Nephron progenitor cell (in vitro differentiated cells): ENCODE measurements around the gene WDR4.
"Not testable (repeated sequence)": the region's sequence is repeated elsewhere in the genome, so short reads cannot be mapped to it uniquely, and the experiment has no call there.

Experiments used
- DNase-seq: peaks from one replicate; pipeline ENCODE4 v3.0.0; 2021
- H3K27ac Mint-ChIP-seq: 2 replicates; pipeline ENCODE4 v1.8.0; 2021; ENCODE audit warnings: mild to moderate bottlenecking, moderate library complexity, mixed read lengths
- H3K27me3 Mint-ChIP-seq: 2 replicates; pipeline ENCODE4 v1.8.0; 2021; ENCODE audit warnings: mild to moderate bottlenecking, low read depth, mixed read lengths; ENCODE audit not compliant: poor library complexity
- H3K36me3 Mint-ChIP-seq: 2 replicates; pipeline ENCODE4 v1.8.0; 2021; ENCODE audit warnings: low read depth, mixed read lengths
- H3K4me1 Mint-ChIP-seq: 2 replicates; pipeline ENCODE4 v1.8.0; 2021; ENCODE audit warnings: mixed read lengths
- H3K4me3 Mint-ChIP-seq: 2 replicates; pipeline ENCODE4 v1.8.0; 2021; ENCODE audit warnings: mild to moderate bottlenecking, moderate library complexity, mixed read lengths
- H3K9me3 Mint-ChIP-seq: 2 replicates; pipeline ENCODE4 v1.8.0; 2021; ENCODE audit warnings: mild to moderate bottlenecking, moderate library complexity, mixed read lengths
- TF ChIP-seq, protein P1 (sequence below): fragments of 200-600 bp; sonication (generic); IDR thresholded peaks from 2 replicates; pipeline ENCODE4 v1.5.0; 2021; ENCODE audit warnings: antibody characterized with exemption

Gene WDR4, protein sequence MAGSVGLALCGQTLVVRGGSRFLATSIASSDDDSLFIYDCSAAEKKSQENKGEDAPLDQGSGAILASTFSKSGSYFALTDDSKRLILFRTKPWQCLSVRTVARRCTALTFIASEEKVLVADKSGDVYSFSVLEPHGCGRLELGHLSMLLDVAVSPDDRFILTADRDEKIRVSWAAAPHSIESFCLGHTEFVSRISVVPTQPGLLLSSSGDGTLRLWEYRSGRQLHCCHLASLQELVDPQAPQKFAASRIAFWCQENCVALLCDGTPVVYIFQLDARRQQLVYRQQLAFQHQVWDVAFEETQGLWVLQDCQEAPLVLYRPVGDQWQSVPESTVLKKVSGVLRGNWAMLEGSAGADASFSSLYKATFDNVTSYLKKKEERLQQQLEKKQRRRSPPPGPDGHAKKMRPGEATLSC

DNA sequence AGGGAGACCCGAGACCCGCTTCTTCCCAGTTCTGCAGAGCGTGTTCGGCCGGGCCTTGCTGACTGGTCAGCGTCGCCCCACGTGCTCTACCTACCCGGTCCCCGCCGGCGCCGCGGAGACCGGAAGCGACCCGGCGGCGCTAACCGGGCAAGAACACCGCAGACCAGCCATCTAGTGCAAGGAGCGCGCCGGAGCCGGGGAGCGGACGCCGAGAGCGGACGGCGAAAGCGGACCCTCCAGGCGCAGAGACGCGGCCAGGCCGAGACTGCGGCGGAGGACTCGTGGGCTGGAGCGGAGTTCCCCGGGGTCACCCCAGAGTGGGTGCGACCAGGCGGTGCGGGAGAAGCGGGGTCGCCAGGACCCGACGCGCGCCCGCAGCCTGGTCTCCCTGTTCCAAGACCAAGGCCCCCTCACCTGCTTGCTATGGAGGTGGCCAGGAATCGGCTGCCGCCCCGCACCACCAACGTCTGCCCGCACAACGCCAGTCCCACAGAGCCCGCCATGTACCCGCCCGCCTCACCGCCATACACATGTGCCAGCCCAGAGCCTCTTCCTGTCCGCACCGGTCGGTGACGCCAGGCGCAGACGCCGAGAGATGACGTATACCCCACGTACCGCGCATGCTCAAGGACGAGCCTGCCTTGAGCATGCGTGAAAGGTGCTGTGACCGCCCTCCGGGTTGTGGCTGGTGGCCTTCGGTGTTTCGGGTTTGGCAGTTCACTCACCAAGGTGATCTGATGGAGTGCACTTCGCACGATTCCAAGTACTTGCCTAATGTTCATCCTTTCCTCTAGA lies at the start of gene WDR4:
Gene WDR4 (minus strand): TSS at position 547 of the 795 bp plus-strand sequence. CDS start 44 bp downstream, at position 503.
- Mint-ChIP-seq H3K27me3 (no peaks in the 10 kb centered on the region), H3K36me3 (peaks cover 35% of the 10 kb centered on the region), H3K27ac (peak within 1 kb of the TSS; percentile 99), H3K9me3 (peaks cover 6% of the 10 kb centered on the region), H3K4me3 (peak within 1 kb of the TSS; percentile 99), H3K4me1 (peaks cover 36% of the 10 kb centered on the region)
- DNase-seq: peak; percentile 98
- TF ChIP-seq, protein P1, sequence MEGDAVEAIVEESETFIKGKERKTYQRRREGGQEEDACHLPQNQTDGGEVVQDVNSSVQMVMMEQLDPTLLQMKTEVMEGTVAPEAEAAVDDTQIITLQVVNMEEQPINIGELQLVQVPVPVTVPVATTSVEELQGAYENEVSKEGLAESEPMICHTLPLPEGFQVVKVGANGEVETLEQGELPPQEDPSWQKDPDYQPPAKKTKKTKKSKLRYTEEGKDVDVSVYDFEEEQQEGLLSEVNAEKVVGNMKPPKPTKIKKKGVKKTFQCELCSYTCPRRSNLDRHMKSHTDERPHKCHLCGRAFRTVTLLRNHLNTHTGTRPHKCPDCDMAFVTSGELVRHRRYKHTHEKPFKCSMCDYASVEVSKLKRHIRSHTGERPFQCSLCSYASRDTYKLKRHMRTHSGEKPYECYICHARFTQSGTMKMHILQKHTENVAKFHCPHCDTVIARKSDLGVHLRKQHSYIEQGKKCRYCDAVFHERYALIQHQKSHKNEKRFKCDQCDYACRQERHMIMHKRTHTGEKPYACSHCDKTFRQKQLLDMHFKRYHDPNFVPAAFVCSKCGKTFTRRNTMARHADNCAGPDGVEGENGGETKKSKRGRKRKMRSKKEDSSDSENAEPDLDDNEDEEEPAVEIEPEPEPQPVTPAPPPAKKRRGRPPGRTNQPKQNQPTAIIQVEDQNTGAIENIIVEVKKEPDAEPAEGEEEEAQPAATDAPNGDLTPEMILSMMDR: no peak

DNA sequence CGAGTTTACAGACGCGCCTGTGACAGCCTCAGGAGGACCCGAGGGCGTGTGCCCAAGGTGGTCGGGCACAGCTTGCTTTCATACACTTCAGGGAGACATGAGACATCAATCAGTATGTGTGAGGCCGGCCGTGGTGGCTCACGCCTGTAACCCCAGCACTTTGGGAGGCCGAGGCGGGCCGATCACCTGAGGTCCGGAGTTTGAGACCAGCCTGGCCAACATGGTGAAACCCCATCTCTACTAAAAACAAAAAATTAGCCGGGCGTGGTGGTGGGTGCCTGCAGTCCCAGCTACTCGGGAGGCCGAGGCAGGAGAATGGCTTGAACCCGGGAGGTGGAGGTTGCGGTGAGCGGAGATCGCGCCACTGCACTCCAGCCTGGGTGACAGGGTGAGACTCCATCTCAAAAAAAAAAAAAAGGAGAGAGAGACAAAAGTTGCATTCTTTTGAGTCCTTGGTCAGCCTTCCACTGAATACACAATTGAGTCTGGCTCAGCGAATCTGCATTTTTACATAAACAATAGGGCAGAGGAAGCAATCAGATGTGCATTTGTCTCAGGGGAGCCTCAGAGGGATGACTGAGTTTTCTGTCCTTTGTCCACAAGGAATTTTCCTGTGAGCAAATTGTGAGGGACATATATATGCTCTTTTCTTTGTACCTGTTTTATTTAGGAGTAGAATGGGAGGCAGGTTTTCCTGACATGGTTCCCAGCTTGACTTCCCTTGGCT lies 48.3 kb upstream of the WDR4 start:
- not testable (repeated sequence) for H3K4me3 Mint-ChIP-seq, H3K27me3 Mint-ChIP-seq, DNase-seq, H3K9me3 Mint-ChIP-seq, H3K27ac Mint-ChIP-seq, H3K36me3 Mint-ChIP-seq
- H3K4me1 Mint-ChIP-seq: peaks cover 49% of the 10 kb centered on the region

DNA sequence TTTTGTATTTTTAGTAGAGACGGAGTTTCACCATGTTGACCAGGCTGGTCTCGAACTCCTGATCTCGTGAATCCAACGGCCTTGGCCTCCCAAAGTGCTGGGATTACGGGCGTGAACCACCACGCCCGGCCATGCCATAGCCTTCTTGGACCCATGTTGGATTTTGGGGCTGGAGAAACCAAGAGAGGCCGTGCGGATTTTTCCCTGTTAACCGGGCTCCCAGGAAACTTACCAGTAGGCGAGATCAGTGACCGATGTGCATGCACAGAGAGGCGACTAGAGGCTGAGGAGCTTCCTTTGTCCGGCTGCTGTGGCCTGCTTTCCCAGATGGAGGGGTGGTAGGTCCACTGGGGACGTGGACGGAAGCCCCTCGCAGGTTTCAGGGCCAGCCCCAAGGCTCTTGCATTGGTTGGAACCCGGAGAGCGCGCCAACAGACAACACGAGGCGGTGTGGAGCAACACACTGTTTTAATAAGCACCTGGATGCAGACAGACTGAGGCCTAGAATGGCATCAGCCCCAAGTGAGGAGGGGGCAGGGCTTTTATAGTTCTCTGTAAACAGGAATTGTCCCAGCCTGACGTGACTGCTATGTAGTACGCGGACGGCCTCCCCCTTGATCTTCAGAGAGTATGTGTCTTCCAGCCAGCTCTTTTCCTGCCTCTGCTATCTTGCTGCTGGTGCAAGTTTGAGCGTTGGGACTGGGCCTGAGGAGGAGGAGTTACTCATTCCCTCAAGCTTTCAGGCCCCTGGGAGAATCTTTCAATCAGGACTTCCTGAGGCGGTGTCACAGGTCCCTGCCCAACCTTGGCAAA lies 46.0 kb upstream of the WDR4 start, which contains the start of gene ERVH48-1:
Gene ERVH48-1 (minus strand): TSS at position 517 of the 813 bp plus-strand sequence. CDS start 6,624 bp downstream, outside the sequence.
- Mint-ChIP-seq H3K36me3 (peaks cover 4% of the 10 kb centered on the region), H3K9me3 (no peaks in the 10 kb centered on the region), H3K27ac (peak within 1 kb of the TSS; percentile 83), H3K27me3 (peaks cover 3% of the 10 kb centered on the region), H3K4me3 (peak within 1 kb of the TSS; percentile 47), H3K4me1 (peaks cover 34% of the 10 kb centered on the region)
- TF ChIP-seq, protein P1: no peak
- no peak for DNase-seq

DNA sequence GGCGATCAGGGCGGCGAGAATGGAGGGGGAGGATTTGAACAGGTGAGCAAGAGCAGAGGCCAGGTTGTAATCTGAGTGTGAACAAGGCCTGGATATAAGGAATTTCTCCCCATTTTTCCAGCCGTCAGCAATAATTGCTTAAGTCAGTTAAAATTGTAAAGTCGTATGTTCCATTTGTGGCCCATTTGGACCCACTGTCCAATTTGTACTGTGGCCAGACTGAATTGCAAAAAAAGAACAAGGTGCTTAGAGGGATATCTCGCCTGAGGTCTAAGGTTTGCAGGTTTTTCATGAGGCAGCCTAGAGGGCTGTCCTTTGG lies 45.1 kb upstream of the WDR4 start:
- DNase-seq: no peak
- Mint-ChIP-seq H3K9me3 (no peaks in the 10 kb centered on the region), H3K27me3 (peaks cover 3% of the 10 kb centered on the region), H3K36me3 (peaks cover 4% of the 10 kb centered on the region), H3K4me3 (peak overlapping the region; percentile 47), H3K27ac (peak overlapping the region; percentile 90), H3K4me1 (peaks cover 29% of the 10 kb centered on the region)
- TF ChIP-seq, protein P1: no peak

DNA sequence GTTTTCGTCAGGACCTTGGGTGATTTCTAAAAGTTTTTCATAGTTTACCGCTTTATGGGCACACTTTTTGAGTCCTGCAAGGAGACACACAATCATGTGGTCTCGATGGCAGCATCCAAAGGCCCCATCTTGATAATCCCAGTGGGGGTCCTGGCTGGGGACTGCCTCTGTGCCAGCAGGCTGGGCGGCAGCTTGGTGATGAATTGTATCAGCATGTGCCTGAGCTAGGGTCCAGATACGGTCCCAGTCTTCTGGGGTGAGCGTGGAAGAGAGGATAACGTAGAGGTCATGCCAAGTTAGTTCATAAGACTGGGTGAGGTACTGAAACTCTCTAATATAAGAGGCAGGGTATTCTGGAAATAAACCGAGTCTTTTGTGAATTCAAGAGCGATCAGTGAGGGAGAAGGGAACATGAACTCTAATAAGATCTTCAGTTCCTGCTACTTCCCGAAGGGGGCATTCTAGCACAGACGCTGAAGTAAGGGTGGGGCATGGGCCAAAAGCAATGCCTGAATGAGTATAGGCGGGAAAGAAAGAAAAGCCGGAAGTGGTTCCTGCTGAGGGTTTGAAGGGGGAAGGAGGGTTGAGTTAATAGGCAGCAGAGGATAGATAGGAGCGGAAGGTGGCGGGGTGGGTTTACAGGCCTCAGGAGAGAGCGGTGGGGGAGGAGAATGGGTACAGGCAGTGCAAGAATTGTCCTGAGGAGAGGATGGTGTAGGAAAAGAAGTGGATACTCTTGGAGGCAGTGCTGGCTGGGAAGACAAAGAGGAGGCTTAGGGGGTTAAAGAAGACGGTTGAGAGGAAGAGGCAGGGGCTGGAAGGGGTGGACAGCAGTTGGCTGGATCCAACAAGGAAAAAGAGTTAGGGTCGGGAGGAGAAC lies 44.5 kb upstream of the WDR4 start:
- DNase-seq: peak; percentile 65
- no peaks in the 10 kb centered on the region for H3K9me3 Mint-ChIP-seq
- TF ChIP-seq, protein P1: peak; percentile 66
- H3K27me3 Mint-ChIP-seq: peaks cover 3% of the 10 kb centered on the region
- H3K36me3 Mint-ChIP-seq: peaks cover 4% of the 10 kb centered on the region
- peak overlapping the region; percentile 90 for H3K27ac Mint-ChIP-seq
- no peak overlapping the region for H3K4me3 Mint-ChIP-seq
- H3K4me1 Mint-ChIP-seq: peaks cover 29% of the 10 kb centered on the region
